AG10803 (cell line): Measurements from ENCODE around the gene PKNOX2.
A peak's percentile ranks its signal among the peaks of the same experiment; 100 is the strongest.

ENCODE experiments used
- DNase-seq: peaks from one replicate; pipeline ENCODE4 v3.0.0; 2010; ENCODE audit warnings: low read depth
- H3K4me3 ChIP-seq: 2 replicates; pipeline ENCODE4 v1.5.1; 2011; ENCODE audit warnings: mild to moderate bottlenecking, low read length, control low read depth
- TF ChIP-seq, protein P1 (sequence below): conservative IDR thresholded peaks from 2 replicates; pipeline ENCODE4 v1.5.1; 2011; ENCODE audit warnings: mild to moderate bottlenecking, low read length, control low read depth, inconsistent platforms

PKNOX2 gene

DNA sequence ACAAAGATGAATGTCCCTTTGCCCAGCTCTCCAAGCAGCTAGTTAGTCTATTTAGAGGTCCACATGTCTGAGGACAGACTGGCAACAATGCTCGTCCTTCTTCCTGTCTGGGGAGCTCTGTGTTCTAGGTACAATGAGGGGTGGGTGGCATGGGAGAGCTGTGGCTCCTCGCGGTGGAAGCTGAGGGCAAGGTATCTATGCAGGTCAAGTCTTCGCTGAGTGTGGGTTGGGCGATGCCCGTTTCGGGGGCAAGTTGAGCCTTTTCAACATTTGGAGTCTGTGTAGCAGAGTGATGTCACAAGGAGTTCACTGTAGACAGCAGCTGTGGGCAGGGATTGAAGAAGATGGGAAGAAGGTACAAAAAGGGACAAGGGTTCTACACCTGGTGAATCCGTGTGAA, 168.3 kb downstream of the PKNOX2 start:
- no peak overlapping the region for H3K4me3 ChIP-seq
- no peak for DNase-seq
- TF ChIP-seq, protein P1, sequence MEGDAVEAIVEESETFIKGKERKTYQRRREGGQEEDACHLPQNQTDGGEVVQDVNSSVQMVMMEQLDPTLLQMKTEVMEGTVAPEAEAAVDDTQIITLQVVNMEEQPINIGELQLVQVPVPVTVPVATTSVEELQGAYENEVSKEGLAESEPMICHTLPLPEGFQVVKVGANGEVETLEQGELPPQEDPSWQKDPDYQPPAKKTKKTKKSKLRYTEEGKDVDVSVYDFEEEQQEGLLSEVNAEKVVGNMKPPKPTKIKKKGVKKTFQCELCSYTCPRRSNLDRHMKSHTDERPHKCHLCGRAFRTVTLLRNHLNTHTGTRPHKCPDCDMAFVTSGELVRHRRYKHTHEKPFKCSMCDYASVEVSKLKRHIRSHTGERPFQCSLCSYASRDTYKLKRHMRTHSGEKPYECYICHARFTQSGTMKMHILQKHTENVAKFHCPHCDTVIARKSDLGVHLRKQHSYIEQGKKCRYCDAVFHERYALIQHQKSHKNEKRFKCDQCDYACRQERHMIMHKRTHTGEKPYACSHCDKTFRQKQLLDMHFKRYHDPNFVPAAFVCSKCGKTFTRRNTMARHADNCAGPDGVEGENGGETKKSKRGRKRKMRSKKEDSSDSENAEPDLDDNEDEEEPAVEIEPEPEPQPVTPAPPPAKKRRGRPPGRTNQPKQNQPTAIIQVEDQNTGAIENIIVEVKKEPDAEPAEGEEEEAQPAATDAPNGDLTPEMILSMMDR, result no peak

DNA sequence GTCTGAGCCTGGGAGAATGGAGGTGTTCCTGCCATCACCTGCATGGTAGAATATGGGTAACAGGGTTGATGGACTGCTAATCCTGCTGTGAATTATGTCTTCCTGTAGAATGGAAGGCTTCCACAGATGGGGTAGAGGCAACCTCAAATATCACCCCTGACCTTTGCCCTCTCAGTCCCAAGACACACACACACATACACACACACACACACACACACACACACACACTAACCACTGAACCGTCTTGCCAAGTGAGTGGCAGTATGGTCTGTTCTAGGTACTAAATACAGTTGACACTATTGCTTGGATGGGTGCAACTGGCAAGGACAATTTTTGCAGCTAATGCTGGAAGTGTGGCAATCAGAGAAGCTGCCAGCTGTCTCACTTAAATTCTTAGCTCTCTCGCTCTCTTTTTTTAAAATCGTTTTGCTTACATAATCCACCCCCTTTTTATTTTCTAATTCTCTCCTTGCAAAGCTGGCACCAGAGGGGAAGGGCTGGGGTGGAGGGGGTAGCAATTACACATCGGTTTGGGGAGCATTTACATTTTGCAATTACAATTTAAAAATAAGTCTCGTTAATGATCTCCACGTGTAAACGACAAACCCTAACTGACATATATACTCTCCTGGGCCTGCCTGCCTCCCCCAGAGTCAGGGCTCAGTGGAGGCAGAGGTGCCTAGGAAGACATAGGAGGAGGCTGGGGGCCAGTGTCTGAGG, 169.0 kb downstream of the PKNOX2 start:
- H3K4me3 ChIP-seq, result no peak overlapping the region
- TF ChIP-seq, protein P1, result no peak
- DNase-seq, result no peak

DNA sequence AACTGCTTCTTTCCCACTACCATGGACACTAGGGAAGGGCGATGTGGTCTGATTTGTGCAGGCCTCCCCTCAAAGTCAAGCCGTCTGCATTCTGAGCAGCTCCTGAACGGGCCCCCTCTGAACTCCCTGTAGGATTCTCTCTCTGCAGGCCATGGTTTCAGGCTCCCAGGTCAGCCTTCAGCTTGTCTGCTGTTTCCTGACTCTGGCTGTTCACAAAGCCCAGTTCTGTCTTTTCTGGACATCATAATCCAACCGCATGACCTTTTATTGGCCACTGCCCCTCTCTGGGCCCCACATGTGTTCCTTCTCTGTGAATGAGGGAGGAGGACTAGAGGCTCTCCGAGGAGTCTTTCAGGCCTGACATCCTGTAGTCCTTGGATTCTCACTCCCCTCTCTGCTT, 170.6 kb downstream of the PKNOX2 start:
- no peak overlapping the region for H3K4me3 ChIP-seq
- TF ChIP-seq, protein P1, result no peak
- DNase-seq, result no peak

DNA sequence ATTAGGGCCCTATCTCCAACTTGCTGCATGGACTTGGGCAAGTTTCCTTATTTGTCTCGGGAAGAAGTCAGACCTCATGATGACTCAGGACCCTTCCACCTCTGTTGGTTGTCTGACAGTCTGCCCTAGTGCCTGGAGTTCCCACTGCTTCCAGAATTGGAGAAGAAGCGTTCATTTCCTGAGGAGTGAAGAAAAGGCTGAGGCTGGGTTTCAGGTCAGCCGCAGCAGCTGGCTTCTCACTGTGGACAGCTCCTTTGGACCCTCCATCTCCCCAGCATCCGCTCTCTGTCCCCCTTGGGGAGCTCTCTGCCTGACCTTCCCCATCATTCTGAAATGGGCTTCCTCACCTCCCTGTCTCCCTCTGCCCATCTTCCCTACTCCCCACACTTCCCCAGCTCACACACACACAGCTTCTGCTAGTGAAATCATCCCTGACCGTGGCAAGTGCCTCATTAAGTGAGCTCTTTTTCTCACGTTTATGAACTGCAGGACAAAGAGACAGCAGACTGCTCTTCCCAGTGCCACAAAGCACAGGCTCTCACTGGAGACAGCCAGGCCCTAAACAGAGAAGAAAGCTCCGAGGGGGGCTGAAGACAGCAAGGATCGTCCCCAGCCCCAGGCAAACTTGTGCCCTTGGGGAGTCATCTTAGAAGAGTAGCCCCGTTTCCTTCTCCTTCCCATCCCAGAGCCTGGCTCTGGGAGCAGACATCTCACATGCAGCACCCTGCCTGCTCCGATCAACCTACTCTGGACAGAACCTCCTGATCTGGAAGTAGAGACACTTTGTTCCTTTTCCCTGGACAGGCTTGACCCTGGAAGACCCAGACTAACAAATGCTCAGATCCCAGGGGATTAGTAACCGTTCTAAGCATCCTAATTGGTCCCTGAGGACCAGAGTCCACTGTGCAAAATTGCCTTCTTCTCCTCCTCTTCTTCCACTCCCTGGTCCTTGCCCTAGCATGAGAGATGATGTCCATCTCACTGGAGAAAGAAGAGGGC, 173.6 kb downstream of the PKNOX2 start:
- DNase-seq, result no peak
- TF ChIP-seq, protein P1, result no peak
- no peak overlapping the region for H3K4me3 ChIP-seq

DNA sequence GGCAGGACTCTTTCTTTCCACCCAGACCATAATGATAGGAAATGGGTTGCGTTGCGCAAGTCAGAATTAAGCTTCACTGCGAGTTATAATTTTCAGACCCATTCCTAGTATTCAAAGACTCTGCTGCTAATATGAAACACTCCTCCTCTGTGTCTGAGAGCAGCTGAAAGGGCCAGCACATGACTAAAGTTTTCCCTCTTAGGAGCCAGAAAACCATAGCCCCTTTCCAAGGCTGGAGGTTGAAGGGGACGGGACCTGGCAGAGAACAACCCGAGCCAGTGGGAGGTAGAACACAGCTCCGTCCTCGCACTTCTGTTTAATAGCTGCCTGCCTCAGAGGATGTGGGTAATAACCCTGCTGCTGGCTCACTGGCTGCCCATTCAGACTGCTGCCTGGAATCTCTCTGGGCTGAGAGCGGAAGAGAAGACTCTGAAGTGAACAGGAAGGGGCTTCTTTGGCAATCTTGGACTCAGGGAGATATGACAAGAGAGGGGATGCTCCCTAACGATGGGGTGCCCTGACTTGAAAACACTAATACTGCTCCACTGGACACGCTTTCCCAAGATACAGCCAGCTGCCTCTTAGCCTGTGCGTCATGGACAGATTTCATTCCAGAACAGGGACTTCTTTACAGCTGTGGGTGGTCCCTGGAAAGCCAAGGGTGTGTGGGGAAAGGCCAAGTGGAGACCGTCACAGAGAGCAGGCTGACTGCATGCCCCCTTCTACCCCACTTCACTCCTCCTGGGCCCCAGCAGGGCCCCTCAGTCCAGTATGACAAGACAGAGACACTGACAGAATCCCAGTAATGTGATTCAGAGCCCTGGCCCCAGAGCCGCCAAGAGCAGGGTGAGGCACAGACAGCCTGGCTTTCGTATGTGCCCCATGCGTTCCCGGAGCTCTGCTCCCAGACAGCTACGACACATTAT, 174.6 kb downstream of the PKNOX2 start:
- no peak overlapping the region for H3K4me3 ChIP-seq
- peak; percentile 13 for DNase-seq

DNA sequence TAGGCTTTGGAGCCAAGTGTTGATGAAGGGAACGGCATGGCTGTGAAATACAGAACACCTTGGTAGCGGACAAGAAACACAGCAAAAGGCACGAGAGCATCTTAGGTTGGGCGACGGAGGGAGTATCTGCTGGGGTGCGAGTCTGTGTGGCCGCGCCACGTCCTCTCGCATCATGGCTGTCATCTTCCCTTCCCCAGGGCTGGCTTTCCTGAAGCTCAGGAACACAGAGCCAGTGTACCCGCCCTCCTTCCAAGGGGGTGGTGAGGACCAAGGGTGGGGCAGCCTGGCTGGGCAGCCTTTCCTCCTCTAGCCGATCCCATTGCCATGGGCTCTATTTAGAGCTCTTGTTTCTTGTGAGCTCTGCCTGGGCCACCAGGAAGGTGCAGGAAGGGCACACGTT, 177.1 kb downstream of the PKNOX2 start:
- H3K4me3 ChIP-seq, result no peak overlapping the region
- TF ChIP-seq, protein P1, result no peak
- DNase-seq, result no peak

More for the DNA sequence above, 174.6 kb downstream of the PKNOX2 start:
- TF ChIP-seq, protein P1, result no peak
